GM12873 (cell line): ENCODE results near the gene PTBP2.

Experiments
- TF ChIP-seq, protein P1 (sequence below): IDR thresholded peaks from 2 replicates; pipeline ENCODE4 v1.5.1; 2012; ENCODE audit warnings: low read depth, mild to moderate bottlenecking, moderate library complexity, low read length, control low read depth; ENCODE audit not compliant: insufficient read depth; ENCODE audit errors: missing control alignments

The PTBP2 gene

GRCh38 chr1:96715482-96715881 lies 6.1 kb upstream of the PTBP2 start:
- TF ChIP-seq, protein P1, sequence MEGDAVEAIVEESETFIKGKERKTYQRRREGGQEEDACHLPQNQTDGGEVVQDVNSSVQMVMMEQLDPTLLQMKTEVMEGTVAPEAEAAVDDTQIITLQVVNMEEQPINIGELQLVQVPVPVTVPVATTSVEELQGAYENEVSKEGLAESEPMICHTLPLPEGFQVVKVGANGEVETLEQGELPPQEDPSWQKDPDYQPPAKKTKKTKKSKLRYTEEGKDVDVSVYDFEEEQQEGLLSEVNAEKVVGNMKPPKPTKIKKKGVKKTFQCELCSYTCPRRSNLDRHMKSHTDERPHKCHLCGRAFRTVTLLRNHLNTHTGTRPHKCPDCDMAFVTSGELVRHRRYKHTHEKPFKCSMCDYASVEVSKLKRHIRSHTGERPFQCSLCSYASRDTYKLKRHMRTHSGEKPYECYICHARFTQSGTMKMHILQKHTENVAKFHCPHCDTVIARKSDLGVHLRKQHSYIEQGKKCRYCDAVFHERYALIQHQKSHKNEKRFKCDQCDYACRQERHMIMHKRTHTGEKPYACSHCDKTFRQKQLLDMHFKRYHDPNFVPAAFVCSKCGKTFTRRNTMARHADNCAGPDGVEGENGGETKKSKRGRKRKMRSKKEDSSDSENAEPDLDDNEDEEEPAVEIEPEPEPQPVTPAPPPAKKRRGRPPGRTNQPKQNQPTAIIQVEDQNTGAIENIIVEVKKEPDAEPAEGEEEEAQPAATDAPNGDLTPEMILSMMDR, result no peak

GRCh38 chr1:96721053-96721415 lies 550 bp upstream of the PTBP2 start:
- TF ChIP-seq, protein P1, result no peak

DNA sequence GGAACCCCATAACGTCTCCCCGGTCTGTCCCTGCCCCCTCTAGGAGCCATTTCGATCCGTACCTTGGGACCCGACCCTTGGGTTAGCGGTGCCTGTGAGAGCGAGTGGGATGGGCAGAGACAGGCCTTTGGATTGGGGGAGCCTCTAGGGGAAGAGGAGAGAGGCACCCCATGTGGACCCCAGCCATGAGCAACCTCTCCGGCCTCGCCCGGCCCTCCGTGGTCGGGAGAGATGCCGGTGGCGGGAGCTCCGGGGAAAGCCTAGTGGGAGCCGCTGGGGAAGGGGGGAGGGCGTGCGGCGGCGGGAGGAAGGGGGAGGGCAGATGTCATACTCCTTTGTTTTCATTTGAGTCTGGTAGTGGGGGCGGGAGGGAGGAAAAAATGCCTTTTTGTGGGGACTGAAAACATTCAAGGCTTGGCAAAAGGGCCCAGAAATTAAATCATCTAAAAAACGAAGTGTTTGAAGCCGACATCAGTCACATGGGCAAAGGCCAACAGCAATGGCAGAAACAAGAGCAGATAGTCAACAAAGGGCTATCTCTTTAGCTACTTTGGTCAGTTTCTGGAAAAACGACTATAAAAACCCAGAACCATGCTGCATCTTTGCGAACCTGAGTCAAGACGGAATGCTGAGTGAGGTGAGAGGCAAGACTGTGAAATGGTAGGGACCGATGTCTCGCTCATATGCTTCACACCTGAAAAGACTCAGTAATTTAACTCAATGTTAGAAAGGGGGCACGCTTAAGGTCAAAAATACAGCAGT lies 758 bp downstream of the PTBP2 start:
- TF ChIP-seq, protein P1, result no peak

DNA sequence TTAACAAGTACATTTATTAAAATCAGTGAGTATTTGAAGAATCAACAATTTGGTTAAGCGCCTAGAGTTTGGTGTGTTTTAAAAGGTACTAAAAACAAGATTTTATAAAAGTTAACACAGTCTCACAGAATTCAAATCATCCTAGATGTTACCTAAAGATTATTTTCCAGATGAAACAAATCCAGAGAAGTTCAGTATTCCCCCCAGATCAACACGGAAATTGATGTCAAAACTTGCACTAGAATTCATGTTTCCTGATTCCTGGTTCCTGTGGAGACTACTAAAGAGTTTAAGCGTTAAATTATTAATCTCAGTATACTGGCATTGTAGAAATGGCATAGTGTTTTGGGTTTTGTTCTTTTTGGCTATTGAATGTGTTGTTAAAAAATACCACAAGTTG lies 1.4 kb downstream of the PTBP2 start:
- TF ChIP-seq, protein P1, result no peak

GRCh38 chr1:96723377-96723776 lies 1.8 kb downstream of the PTBP2 start:
- TF ChIP-seq, protein P1, result no peak

GRCh38 chr1:96723936-96724335 lies 2.4 kb downstream of the PTBP2 start:
- TF ChIP-seq, protein P1, result no peak

DNA sequence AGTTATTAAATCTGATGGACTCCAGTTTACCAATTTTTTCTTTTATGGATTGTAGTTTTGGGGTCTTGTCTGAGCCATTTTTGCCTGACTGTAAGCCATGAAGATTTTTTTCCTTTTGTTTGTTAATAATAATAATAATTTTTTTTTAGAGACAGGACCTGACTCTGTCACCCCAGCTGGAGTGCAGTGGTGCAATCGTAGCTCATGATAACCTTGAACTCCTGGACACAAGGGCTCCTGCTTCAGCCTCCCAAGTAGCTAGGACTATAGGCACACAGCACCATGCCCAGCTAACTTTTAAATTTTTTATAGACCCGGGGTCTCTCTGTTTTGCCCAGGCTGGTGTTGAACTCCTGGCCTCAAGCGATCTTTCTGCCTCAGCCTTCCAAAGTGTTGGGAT lies 6.3 kb downstream of the PTBP2 start:
- TF ChIP-seq, protein P1, result no peak
